NK-92 (cell line): ENCODE data around the gene PARP12.
"Not testable (repeated sequence)": the region's sequence is repeated elsewhere in the genome, so short reads cannot be mapped to it uniquely, and the experiment has no call there.

ENCODE experiments used
- DNase-seq: peaks from one replicate; lab custom pipeline; 2025; ENCODE audit not compliant: unreplicated experiment; lab: John Stamatoyannopoulos, UW

PARP12 gene, protein sequence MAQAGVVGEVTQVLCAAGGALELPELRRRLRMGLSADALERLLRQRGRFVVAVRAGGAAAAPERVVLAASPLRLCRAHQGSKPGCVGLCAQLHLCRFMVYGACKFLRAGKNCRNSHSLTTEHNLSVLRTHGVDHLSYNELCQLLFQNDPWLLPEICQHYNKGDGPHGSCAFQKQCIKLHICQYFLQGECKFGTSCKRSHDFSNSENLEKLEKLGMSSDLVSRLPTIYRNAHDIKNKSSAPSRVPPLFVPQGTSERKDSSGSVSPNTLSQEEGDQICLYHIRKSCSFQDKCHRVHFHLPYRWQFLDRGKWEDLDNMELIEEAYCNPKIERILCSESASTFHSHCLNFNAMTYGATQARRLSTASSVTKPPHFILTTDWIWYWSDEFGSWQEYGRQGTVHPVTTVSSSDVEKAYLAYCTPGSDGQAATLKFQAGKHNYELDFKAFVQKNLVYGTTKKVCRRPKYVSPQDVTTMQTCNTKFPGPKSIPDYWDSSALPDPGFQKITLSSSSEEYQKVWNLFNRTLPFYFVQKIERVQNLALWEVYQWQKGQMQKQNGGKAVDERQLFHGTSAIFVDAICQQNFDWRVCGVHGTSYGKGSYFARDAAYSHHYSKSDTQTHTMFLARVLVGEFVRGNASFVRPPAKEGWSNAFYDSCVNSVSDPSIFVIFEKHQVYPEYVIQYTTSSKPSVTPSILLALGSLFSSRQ

GRCh38 chr7:140062528-140063299 is at the start of gene PARP12:
PARP12 (minus strand) TSS chr7:140062951; CDS start chr7:140062847, 104 bp downstream.
- DNase-seq, result peak; percentile 24

GRCh38 chr7:140108777-140109176 is 46.0 kb upstream of the PARP12 start:
- not testable (repeated sequence) for DNase-seq

DNA sequence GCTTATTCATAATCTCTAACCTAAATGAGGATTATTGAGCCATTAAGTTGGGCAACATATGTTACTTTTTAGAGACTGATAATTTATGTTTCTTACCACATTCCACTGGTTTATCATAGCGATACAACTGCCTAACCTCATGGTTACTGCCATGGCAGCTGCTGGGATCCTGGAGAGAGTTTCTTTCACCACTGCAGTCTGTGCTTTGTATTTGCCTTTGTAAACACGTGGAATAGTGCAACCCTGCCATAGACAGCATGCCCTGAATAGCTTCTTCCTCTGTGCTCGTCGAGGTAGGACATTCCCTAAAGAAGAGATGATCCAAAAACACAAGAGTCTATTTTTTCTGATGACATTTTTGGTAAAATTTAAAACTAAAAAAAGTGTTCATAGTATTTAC is 33.7 kb upstream of the PARP12 start:
- no peak for DNase-seq

DNA sequence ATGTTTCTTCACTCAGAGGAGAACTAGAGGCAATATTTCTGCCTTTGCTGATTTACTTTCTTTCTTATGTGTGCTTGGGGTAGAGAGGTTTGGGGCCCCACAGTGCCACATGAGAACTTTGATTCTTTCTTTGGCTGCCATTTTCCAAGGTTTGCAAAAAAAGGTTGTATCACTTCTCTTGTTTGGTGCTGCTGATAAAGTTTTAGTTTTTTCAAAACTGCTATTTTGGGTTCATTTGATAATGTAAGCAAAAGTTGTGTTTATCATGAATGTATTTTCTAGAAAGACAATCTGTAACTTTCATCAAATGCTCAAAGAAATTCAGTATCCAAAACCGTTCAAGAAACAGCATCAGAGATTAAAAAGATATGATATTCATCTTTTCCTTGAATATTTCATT is 30.6 kb upstream of the PARP12 start:
- no peak for DNase-seq

GRCh38 chr7:140085447-140085846 is 22.7 kb upstream of the PARP12 start:
- no peak for DNase-seq

DNA sequence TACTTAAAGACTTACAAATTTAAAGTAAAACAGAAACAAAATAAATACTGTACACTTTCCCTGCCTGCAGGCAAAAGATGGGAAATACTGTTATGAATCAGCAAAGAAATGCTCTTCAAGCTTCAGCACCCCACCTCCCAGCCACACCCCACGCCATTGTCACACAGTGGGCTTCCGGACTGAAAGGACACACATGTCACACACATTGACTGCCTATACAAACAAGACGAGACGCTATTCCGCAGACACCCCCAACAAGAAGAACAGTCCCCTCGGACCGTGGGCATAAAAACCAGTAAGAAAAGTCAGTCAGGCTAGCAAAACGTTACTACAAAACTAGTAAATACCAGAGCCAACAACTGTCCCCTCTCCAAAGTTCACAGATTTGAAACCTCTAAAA is 22.2 kb upstream of the PARP12 start:
- DNase-seq, result no peak

DNA sequence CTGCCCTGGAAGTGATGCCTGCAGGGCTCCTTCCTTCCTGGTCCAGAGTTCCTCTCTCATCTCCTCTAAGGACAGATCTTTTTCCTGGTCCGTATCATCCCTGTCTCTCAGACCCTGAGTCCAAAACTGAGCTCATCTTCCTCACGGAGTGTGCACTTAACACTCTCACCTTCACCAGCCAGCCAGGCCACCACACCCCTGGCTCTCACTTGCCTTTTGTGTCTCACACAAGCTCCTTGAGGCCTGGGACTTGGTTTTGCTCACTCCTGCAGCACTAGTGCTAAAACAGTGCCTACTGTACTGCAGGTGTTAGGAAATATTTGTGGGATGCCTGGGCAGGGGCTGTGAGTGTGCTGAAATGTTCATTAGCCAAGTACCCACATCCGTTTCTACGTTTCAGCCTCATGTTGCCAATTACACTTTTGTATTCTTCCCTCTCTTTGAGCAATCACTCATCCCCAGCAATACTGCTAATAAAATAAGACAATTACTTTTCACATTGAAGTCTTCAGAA is 21.4 kb upstream of the PARP12 start:
- DNase-seq, result no peak

- no peak for DNase-seq
Measured at GRCh38 chr7:140082770-140083169, 20.0 kb upstream of the PARP12 start.

DNA sequence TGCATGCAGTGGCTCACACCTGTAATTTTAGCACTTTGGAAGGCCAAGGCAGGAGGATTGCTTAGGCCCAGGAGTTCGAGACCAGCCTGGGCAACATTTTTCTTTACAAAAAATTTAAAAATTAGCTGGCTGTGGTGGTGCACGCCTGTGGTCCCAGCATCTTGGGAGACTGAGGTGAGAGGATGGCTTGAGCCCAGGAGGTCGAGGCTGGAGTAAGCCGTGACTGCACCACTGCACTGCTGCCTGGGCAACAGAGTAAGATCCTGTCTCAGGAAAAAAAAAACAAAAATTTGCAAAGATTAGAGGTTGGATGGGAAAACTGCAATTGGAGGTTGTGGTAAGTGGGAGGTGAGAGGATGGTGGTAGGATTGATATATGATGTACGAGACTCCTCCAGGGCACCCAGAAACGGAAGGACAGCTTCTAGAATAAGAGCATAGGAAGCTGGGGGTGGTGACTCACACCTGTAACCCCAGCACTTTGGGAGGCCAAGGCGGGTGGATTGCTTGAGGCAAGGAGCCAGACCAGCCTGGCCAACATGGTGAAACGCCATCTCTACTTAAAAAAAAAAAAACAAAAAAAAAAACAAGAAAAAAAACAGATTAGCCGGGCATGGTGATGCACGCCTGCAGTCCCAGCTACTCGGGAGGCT is 19.1 kb upstream of the PARP12 start:
- no peak for DNase-seq

GRCh38 chr7:140080919-140081318 is 18.2 kb upstream of the PARP12 start:
- DNase-seq, result no peak

DNA sequence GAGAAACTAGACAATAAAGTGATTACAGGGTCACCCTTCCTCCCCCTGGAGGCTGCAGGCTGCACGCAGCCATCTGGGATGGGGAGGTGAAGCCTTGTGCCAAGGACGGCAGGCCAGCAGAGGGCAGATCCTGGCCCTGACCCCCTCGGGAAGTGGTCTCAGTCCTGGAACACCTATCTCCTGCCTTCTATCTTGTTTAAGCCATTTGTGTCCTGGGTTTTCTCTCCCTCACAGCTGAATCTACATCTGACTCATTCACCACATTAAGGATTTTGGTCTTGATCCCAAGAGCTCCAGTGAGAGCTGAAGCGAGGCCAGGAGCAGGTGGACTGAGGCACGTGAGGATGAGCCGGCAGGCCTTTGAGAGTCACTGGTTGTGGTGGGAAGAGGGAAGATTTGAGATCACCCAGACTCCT is 16.4 kb upstream of the PARP12 start:
- DNase-seq, result no peak

DNA sequence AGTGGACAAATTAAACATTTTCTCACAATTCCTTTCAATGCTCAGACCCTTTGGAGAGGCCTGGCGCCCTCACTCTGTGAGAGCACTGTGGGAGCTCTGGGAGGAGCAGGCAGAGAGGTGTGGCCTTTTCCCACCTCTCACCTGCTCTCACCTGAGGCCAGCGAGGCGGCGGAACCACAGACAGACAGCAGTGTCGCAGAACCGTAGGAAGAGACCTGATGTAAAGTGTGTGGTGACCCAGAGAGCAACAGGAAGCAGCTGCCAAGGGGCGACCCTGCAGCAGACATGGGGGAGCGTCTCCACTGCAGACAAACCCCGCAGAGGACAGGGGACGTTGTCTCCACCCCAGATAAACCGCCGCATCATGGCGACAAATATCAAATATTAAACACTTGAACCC is 15.6 kb upstream of the PARP12 start:
- DNase-seq, result no peak

- DNase-seq, result no peak
Measured at GRCh38 chr7:140074780-140075179, 12.0 kb upstream of the PARP12 start.

DNA sequence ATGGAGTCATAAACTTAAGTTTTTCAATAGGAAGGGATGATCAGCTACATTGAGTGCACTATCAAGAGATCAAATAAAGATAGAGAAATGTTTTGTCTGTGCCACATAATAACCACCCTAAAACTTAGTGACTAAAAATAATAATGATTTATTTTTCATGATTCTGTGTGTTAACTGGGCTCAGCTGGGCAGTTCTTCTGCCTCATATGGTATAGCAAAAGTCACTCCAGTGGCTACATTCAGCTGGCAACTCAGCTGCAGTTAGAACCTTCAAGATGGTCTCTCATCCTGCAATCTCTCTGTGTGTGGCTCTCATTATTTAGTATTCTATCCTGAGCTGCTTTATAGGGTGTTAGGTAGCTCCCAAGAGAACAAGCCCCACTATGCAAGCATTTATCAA is 7.8 kb upstream of the PARP12 start:
- DNase-seq, result no peak

- DNase-seq, result no peak
Measured at GRCh38 chr7:140069298-140069949, 6.7 kb upstream of the PARP12 start.

DNA sequence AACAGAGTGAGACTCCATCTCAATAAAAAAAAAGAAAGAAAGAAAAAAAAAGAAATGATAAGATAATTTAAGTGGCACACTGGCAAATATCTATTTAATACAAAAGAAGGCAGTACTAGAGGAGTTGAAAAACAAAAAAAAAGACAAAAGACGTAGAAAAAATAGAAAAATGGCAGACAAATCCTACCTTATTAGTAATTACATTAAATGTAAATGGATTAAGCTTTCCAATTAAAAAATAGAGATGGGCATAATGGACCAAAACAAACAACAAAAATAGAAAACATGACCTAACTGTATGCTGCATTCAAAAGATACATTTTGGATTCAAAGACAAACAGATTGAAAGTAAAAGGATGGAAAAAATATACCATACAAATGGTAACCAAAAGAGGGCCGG is 5.3 kb upstream of the PARP12 start:
- DNase-seq, result no peak

- no peak for DNase-seq
Measured at GRCh38 chr7:140067052-140067451, 4.3 kb upstream of the PARP12 start.

- DNase-seq, result no peak
Measured at GRCh38 chr7:140062118-140062527, 628 bp downstream of the PARP12 start.

GRCh38 chr7:140061607-140061930 is 1.2 kb downstream of the PARP12 start:
- DNase-seq, result no peak

- no peak for DNase-seq
Measured at GRCh38 chr7:140060788-140061606, 1.8 kb downstream of the PARP12 start.
